ENCODE measurements around the gene VGLL3.

The VGLL3 gene

DNA sequence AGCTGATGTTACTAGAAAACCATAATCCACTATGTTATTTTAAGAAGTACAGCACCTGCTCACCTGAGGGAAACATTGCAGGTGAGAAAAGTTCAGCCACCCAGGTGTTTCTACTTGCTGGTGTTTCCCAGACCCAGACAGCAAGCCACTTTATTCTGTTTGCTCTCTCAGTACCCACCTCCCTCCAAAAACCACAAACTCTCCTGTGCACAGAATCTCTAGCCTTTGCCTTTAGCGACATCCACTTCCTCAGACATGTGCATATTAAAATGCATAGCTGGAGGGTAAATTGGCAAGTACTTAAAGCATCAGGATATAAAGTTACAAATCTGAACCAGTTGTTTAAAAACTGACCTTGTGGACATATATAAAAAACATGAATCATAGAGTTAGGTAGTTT lies 36.7 kb downstream of the VGLL3 start:
- no peak overlapping the region for H3K4me3 ChIP-seq (ENCODE audit: low read depth, low read length)
- DNase-seq (ENCODE audit: low read depth): no peak
- TF ChIP-seq, protein P1, sequence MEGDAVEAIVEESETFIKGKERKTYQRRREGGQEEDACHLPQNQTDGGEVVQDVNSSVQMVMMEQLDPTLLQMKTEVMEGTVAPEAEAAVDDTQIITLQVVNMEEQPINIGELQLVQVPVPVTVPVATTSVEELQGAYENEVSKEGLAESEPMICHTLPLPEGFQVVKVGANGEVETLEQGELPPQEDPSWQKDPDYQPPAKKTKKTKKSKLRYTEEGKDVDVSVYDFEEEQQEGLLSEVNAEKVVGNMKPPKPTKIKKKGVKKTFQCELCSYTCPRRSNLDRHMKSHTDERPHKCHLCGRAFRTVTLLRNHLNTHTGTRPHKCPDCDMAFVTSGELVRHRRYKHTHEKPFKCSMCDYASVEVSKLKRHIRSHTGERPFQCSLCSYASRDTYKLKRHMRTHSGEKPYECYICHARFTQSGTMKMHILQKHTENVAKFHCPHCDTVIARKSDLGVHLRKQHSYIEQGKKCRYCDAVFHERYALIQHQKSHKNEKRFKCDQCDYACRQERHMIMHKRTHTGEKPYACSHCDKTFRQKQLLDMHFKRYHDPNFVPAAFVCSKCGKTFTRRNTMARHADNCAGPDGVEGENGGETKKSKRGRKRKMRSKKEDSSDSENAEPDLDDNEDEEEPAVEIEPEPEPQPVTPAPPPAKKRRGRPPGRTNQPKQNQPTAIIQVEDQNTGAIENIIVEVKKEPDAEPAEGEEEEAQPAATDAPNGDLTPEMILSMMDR (conservative IDR thresholded peaks at IDR 0.05; ENCODE audit: low read depth, low read length): no peak

DNA sequence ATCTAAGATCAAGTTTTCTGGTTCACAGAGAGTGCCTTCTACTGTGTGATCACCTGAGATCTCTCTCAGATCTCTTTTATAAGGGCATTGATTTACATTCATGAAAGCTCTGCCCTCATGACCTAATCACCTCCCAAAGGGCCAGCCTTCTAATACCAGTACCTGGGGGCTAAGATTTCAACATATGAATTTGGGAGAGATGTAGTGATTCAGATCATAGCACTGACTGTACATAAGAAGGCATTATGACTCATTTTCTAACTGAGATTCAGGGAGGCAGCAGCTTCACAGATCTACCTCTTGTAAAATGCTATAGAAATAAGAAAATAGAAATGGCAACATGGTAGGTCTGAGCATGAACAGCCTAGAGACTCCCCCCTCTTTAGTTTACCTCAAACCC lies 39.6 kb downstream of the VGLL3 start:
- H3K4me3 ChIP-seq (ENCODE audit: low read depth, low read length): no peak overlapping the region
- TF ChIP-seq, protein P1 (conservative IDR thresholded peaks at IDR 0.05; ENCODE audit: low read depth, low read length): no peak
- DNase-seq (ENCODE audit: low read depth): peak; percentile 71

DNA sequence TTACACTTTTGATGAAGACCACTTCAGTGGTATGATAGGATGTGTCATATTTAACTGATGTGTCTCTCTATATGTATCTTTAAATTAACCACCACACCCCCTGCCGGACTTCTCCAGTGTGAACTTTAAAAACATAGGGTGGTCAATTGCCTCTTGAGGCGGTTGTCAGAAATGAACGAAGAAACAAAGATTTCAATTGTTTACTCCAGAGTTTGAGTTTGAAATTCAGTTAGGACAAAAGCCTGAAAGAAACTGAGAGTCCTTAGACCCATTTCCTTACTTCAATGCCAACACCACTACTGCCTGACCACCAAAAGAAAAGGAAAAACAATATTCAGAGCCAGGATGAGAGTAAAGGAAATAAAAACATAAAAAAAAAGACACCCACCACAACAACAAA lies 40.2 kb downstream of the VGLL3 start:
- no peak overlapping the region for H3K4me3 ChIP-seq (ENCODE audit: low read depth, low read length)
- DNase-seq (ENCODE audit: low read depth): no peak
- TF ChIP-seq, protein P1 (conservative IDR thresholded peaks at IDR 0.05; ENCODE audit: low read depth, low read length): no peak

DNA sequence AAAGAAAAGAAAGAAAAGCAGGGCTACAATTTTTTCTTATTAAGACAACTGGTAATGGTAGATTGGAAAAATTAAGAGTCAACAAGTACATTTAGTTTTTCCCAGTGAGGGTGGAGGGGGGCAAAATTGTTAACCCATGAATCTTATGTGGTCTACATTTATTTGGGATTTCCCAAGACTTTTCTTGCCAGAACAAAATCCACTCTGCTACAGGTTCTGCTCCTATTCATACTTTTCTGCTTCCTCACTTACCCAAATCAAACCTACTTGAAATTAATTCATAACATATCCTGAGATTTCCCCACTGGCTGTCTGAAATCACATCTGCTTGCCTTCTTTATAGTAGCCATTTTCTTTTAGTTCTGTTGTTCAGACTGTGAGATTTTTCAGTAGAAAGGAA lies 41.1 kb downstream of the VGLL3 start:
- H3K4me3 ChIP-seq (ENCODE audit: low read depth, low read length): no peak overlapping the region
- DNase-seq (ENCODE audit: low read depth): peak; percentile 35
- TF ChIP-seq, protein P1 (conservative IDR thresholded peaks at IDR 0.05; ENCODE audit: low read depth, low read length): no peak

DNA sequence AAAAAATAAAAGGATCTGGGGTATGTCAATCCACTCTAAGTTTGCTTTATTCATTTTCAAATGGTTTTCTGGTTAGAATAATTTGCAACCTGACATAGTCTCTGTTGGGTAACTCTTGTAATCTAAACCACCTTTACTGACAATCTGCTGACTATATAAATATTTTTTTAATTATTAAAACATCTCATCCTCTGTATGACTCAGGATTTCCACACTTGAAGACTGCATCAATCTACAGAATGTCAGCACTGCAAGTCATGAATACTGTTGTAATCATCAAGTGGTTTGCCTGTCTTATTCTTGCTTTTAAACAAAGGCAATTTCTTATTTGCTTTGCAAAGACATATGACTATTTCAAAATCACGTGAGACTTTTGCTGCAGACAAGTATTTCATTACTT lies 42.1 kb downstream of the VGLL3 start:
- H3K4me3 ChIP-seq (ENCODE audit: low read depth, low read length): no peak overlapping the region
- DNase-seq (ENCODE audit: low read depth): peak; percentile 94
- TF ChIP-seq, protein P1 (conservative IDR thresholded peaks at IDR 0.05; ENCODE audit: low read depth, low read length): no peak

DNA sequence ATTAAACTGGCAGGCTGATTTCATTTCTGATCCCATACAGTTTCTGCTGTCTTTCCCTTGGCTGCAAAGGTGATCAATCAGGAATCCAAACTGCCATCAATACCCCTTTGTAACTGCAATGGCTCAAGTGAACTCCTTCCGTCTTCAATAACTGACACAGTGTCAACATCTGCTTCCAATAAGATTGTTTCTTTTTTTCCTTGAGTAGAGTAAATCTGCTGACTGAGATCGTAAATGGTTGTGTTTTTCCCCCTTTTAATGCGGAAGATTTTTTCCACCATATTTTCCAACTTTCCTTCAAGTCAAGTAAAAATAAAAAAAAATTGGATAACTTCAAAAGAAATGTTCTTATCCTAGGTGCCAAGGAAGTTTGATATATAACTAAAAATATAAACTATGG lies 48.7 kb downstream of the VGLL3 start:
- TF ChIP-seq, protein P1 (conservative IDR thresholded peaks at IDR 0.05; ENCODE audit: low read depth, low read length): no peak
- no peak for DNase-seq (ENCODE audit: low read depth)
- no peak overlapping the region for H3K4me3 ChIP-seq (ENCODE audit: low read depth, low read length)

DNA sequence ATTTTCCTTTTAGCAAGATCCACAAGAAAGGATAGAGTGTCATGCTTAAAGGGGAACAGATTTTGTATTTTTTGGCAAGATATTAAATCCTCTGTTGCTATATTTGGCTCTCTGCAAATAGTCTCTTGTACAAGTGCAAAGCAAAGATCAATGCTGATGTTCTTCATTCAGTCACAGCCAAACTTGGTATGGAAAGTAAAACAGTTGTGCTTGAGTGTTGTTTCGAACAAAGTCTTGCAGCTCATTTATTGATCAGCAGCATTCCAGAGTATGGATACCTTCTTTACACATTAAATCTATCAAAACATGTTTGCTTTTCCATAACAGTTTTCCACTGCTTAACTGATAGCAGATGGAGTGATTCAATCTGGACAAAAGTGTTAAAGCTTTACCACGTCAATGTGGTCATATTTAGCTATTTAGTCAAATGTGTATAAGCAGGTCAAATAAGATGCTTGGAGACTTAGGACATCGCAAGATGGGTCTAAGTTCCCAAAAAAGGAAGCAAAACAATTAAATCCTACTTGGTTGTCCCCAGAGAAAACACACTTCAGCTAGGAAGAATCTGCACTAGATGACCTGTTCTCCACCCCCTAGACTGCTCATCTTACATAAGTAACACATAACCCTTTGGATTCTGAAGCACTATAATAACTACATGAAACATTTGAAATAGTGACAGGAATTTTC lies 52.4 kb downstream of the VGLL3 start:
- TF ChIP-seq, protein P1 (conservative IDR thresholded peaks at IDR 0.05; ENCODE audit: low read depth, low read length): no peak
- H3K4me3 ChIP-seq (ENCODE audit: low read depth, low read length): no peak overlapping the region
- peak; percentile 74 for DNase-seq (ENCODE audit: low read depth)
